ENCODE data around the gene CRK. TPM values are rescaled to one million over a fixed set of nuclear protein-coding genes. Genes with fewer than 3 reads are reported as not detected.

CRK gene
- total and polyA plus RNA-seq, 2 of the 4 experiments (the other 2 are of a cell fraction) = 57.6 to 100 TPM

- no peak overlapping the region for H4K5ac ChIP-seq (ENCODE audit: low read depth, low read length)
- H3K79me1 ChIP-seq (ENCODE audit: low read depth in 1 of 2, low read length in 2 of 2) = peaks cover 0 to 64% of the 10 kb centered on the region in 2 experiments; a peak in 2 of 4 replicates
- H3K23ac ChIP-seq (ENCODE audit: low read depth, low read length) = no peak overlapping the region
- CTCF ChIA-PET = no interaction called here
- H2BK15ac ChIP-seq (ENCODE audit: low read depth, low read length) = no peak overlapping the region
- no peak overlapping the region for H3K4ac ChIP-seq (ENCODE audit: low read depth, low read length)
- WGBS, 2 experiments (ENCODE audit: extremely low coverage in 2 of 2, insufficient read length in 1 of 2) = 89% methylated on average over 2 of the region's 7 CpGs; no CpG with 5 or more reads in 1 of the 2 experiments
- peaks cover 100% of the 10 kb centered on the region for H4K20me1 ChIP-seq (ENCODE audit: insufficient read depth, low read length)
- intact Hi-C loops (cut with micrococcal nuclease) = no loop called here
- no peak overlapping the region for H2BK20ac ChIP-seq (ENCODE audit: low read depth, low read length)
- POLR2A ChIA-PET (ENCODE audit: unreplicated experiment) = no interaction called here
- H2AFZ ChIP-seq (replicated peaks; ENCODE audit: low read length, poor library complexity) = no peak overlapping the region
- DNase-seq (no peak), ATAC-seq (ENCODE audit: low read depth) (no peak)
- no peaks in the 10 kb centered on the region for H3K9me3 ChIP-seq (ENCODE audit: control insufficient read depth, insufficient read depth, low read length)
- no peak overlapping the region for H3K56ac ChIP-seq (ENCODE audit: extremely low read depth, insufficient read depth, low read length)
- H3K4me1 ChIP-seq (ENCODE audit: control insufficient read depth, insufficient read depth, low read length) = peaks cover 22% of the 10 kb centered on the region
- no peak overlapping the region for H3K18ac ChIP-seq (ENCODE audit: low read depth, low read length)
- H2BK120ac ChIP-seq (ENCODE audit: low read depth, low read length) = no peak overlapping the region
- H3K4me3 ChIP-seq (ENCODE audit: insufficient read depth, low read depth, low read length) = no peak overlapping the region
- in situ Hi-C loops (cut with MboI; ENCODE audit: low sequenced_read_pairs) = no loop called here
- H3K36me3 ChIP-seq (ENCODE audit: control insufficient read depth, insufficient read depth, low read length) = peaks cover 14% of the 10 kb centered on the region
- H3K4me2 ChIP-seq (ENCODE audit: low read depth, low read length) = no peak overlapping the region
- dilution Hi-C loops (cut with HindIII; ENCODE audit: low sequenced_read_pairs, unreplicated experiment) = no loop called here
- no peak overlapping the region for H2AK9ac ChIP-seq (replicated peaks; ENCODE audit: low read depth, low read length, poor library complexity)
- H4K8ac ChIP-seq (ENCODE audit: low read depth in 2 of 2, low read length in 2 of 2) = no peak overlapping the region
- no TSS peak for BruUV-seq (replicated peaks)
- no peak overlapping the region for H3K14ac ChIP-seq (replicated peaks; ENCODE audit: low read depth, low read length)
- no peak overlapping the region for H2AK5ac ChIP-seq (ENCODE audit: low read depth, low read length)
- H2BK5ac ChIP-seq (ENCODE audit: low read depth, low read length, poor library complexity, severe bottlenecking) = no peak overlapping the region
- TF ChIP-seq POLR2A (IDR thresholded peaks at IDR 0.05; ENCODE audit: low read depth, low read length) = no peak
- TF ChIP-seq NFE2L2 (IDR thresholded peaks at IDR 0.05; ENCODE audit: low read depth, low read length) = no peak
- TF ChIP-seq MAZ (IDR thresholded peaks at IDR 0.05; ENCODE audit: borderline replicate concordance, low read depth, low read length) = no peak
- no peak for TF ChIP-seq RCOR1 (IDR thresholded peaks at IDR 0.05; ENCODE audit: insufficient replicate concordance, low read length)
- no peak for TF ChIP-seq FOS (IDR thresholded peaks at IDR 0.05; ENCODE audit: low read depth, low read length)
- H4K91ac ChIP-seq (ENCODE audit: insufficient read depth, low read depth, low read length) = no peak overlapping the region
- H3K27me3 ChIP-seq (ENCODE audit: control insufficient read depth, insufficient read depth, low read length) = no peaks in the 10 kb centered on the region
- H3K9me1 ChIP-seq (ENCODE audit: insufficient read depth, low read length) = peaks cover 33% of the 10 kb centered on the region
- H3K9ac ChIP-seq (ENCODE audit: low read depth, low read length) = no peak overlapping the region
- no peak overlapping the region for H3K27ac ChIP-seq (ENCODE audit: insufficient read depth, low read length)
Observed at GRCh38 chr17:1372618-1373017, 83.4 kb downstream of the CRK start.
